ENCODE measurements around the gene EZR.

EZR gene

GRCh38 chr6:158782432-158783166 is 36.6 kb downstream of the EZR start:
- peaks cover 8% of the 10 kb centered on the region for H4K20me1 ChIP-seq (ENCODE audit: insufficient read depth, low read length)
- no peak overlapping the region for H3K4me2 ChIP-seq (ENCODE audit: low read length)

GRCh38 chr6:158781692-158782373 is 37.3 kb downstream of the EZR start:
- TF ChIP-seq CTCF (IDR thresholded peaks at IDR 0.05; ENCODE audit: low read depth, low read length) (no peak), EZH2phosphoT487 (IDR thresholded peaks at IDR 0.05; ENCODE audit: low read depth) (no peak)
- no peak overlapping the region for H3K9ac ChIP-seq (ENCODE audit: low read length)
- no peak overlapping the region for H3K4me2 ChIP-seq (ENCODE audit: low read length)
- H3K9me3 ChIP-seq (ENCODE audit: insufficient read depth, low read length) = no peaks in the 10 kb centered on the region
- H3K4me3 ChIP-seq (ENCODE audit: low read length) = no peak overlapping the region
- no peaks in the 10 kb centered on the region for H3K4me1 ChIP-seq (ENCODE audit: low read length)
- peaks cover 7% of the 10 kb centered on the region; the same call in 1 of the 2 replicates for H3K79me2 ChIP-seq (ENCODE audit: low read length)
- no peak overlapping the region for H2AFZ ChIP-seq (ENCODE audit: low read depth, low read length)
- H3K27me3 ChIP-seq (ENCODE audit: low read depth, low read length) = no peaks in the 10 kb centered on the region
- H3K27ac ChIP-seq (ENCODE audit: low read length) = no peak overlapping the region
- H3K36me3 ChIP-seq (replicated peaks; ENCODE audit: low read depth, low read length) = peaks cover 61% of the 10 kb centered on the region
- H4K20me1 ChIP-seq (ENCODE audit: insufficient read depth, low read length) = peaks cover 2% of the 10 kb centered on the region

More at GRCh38 chr6:158782432-158783166, 36.6 kb downstream of the EZR start:
- Histone ChIP-seq H3K27ac (ENCODE audit: low read length) (no peak overlapping the region), H3K27me3 (ENCODE audit: low read depth, low read length) (no peaks in the 10 kb centered on the region), H3K36me3 (replicated peaks; ENCODE audit: low read depth, low read length) (peaks cover 62% of the 10 kb centered on the region), H3K4me1 (ENCODE audit: low read length) (no peaks in the 10 kb centered on the region), H3K4me3 (ENCODE audit: low read length) (no peak overlapping the region), H2AFZ (ENCODE audit: low read depth, low read length) (no peak overlapping the region), H3K79me2 (ENCODE audit: low read length) (0 out of 2 replicates have a peak, but pooled peaks cover under 1% of the 10 kb centered on the region), H3K9me3 (ENCODE audit: insufficient read depth, low read length) (no peaks in the 10 kb centered on the region), H3K9ac (ENCODE audit: low read length) (no peak overlapping the region)
- TF ChIP-seq EZH2phosphoT487 (IDR thresholded peaks at IDR 0.05; ENCODE audit: low read depth) = no peak
- TF ChIP-seq CTCF (IDR thresholded peaks at IDR 0.05; ENCODE audit: low read depth, low read length) = no peak

- Histone ChIP-seq H3K4me3 (ENCODE audit: low read length) (no peak overlapping the region), H3K79me2 (ENCODE audit: low read length) (peaks cover 7% of the 10 kb centered on the region; the same call in 1 of the 2 replicates), H4K20me1 (ENCODE audit: insufficient read depth, low read length) (peaks cover 2% of the 10 kb centered on the region), H3K9me3 (ENCODE audit: insufficient read depth, low read length) (no peaks in the 10 kb centered on the region), H3K9ac (ENCODE audit: low read length) (no peak overlapping the region), H3K4me1 (ENCODE audit: low read length) (no peaks in the 10 kb centered on the region), H3K4me2 (ENCODE audit: low read length) (no peak overlapping the region), H3K27me3 (ENCODE audit: low read depth, low read length) (no peaks in the 10 kb centered on the region), H3K36me3 (replicated peaks; ENCODE audit: low read depth, low read length) (peaks cover 56% of the 10 kb centered on the region), H2AFZ (ENCODE audit: low read depth, low read length) (no peak overlapping the region), H3K27ac (ENCODE audit: low read length) (no peak overlapping the region)
- no peak for TF ChIP-seq CTCF (IDR thresholded peaks at IDR 0.05; ENCODE audit: low read depth, low read length)
- TF ChIP-seq EZH2phosphoT487 (IDR thresholded peaks at IDR 0.05; ENCODE audit: low read depth) = no peak
Observed at GRCh38 chr6:158780988-158781691, 38.0 kb downstream of the EZR start.

All from OCI-LY3 (cell line).